Panc1 (cell line): ENCODE data around the gene OMA1.

Experiments
- CTCF ChIP-seq: fragments of 450-650 bp; IDR thresholded peaks from 2 replicates; pipeline ENCODE4 v1.5.1; 2017; ENCODE audit warnings: mild to moderate bottlenecking
- POLR2AphosphoS5 ChIP-seq: IDR thresholded peaks from 2 replicates; pipeline ENCODE4 v1.6.1; 2012; ENCODE audit warnings: mild to moderate bottlenecking, low read depth, low read length, moderate library complexity
- REST ChIP-seq, 2 experiments: IDR thresholded peaks; 2 replicates each; pipeline ENCODE4 v1.6.1; 2011 to 2012; ENCODE audit warnings: low read depth in 2 of 2, control low read depth in 1 of 2, low read length in 1 of 2, mild to moderate bottlenecking in 1 of 2, moderate library complexity in 1 of 2; ENCODE audit not compliant: insufficient read depth in 1 of 2
- SIN3A ChIP-seq: IDR thresholded peaks from 2 replicates; pipeline ENCODE4 v1.6.1; 2012; ENCODE audit warnings: low read depth, mild to moderate bottlenecking, low read length, moderate library complexity, borderline replicate concordance; ENCODE audit not compliant: insufficient read depth
- TCF7L2 ChIP-seq: IDR thresholded peaks from 2 replicates; pipeline ENCODE4 v1.6.1; 2011; ENCODE audit warnings: mild to moderate bottlenecking, low read depth, low read length, inconsistent platforms

- TF ChIP-seq CTCF (no peak), REST (IDR thresholded peaks at IDR 0.05; ENCODE audit: insufficient read depth in 1 of 2, low read depth in 2 of 2, low read length in 1 of 2) (no peak), POLR2AphosphoS5 (no peak), SIN3A (no peak), TCF7L2 (no peak)
Observed at GRCh38 chr1:58438468-58438867, 108.1 kb downstream of the OMA1 start.
